Measurements from ENCODE around the gene PPP6R2. TPM values are rescaled to one million over a fixed set of nuclear protein-coding genes. Genes with fewer than 3 reads are reported as not detected.

Gene PPP6R2
- total RNA-seq, 1 experiment from 2014 or later, result 42.6 TPM

- Histone ChIP-seq H2BK12ac (ENCODE audit: insufficient read length, low read depth, low read length) (no peak overlapping the region), H3K23ac (ENCODE audit: insufficient read length, low read depth, low read length) (no peak overlapping the region), H3K4ac (ENCODE audit: low read depth, low read length) (no peak overlapping the region), H4K5ac (ENCODE audit: insufficient read length, low read depth, low read length) (no peak overlapping the region), H3K9ac (ENCODE audit: extremely low read depth, insufficient read length, low read length) (no peak overlapping the region), H2AFZ (ENCODE audit: low read length) (no peak overlapping the region), H4K91ac (ENCODE audit: insufficient read length, low read depth, low read length) (no peak overlapping the region), H3K27ac (ENCODE audit: insufficient read length, low read depth, low read length) (no peak overlapping the region), H3K27me3 (ENCODE audit: insufficient read depth, low read length) (no peaks in the 10 kb centered on the region), H3T11ph (ENCODE audit: low read length) (no peak overlapping the region), H2BK20ac (ENCODE audit: low read depth, low read length, poor library complexity, severe bottlenecking) (no peak overlapping the region), H3K23me2 (ENCODE audit: insufficient read length, low read depth, low read length, poor library complexity, severe bottlenecking) (no peaks in the 10 kb centered on the region), H4K20me1 (ENCODE audit: control insufficient read depth, insufficient read depth, insufficient read length) (no peaks in the 10 kb centered on the region), H2BK15ac (ENCODE audit: low read depth, low read length) (no peak overlapping the region), H3K18ac (ENCODE audit: insufficient read length, low read depth, low read length) (no peak overlapping the region), H2BK120ac (ENCODE audit: low read depth, low read length, poor library complexity, severe bottlenecking) (no peak overlapping the region), H3K4me1 (ENCODE audit: insufficient read depth, low read length) (no peaks in the 10 kb centered on the region), H2AK5ac (ENCODE audit: insufficient read length, low read length) (no peak overlapping the region), H3K4me2 (ENCODE audit: insufficient read depth, insufficient read length, low read length) (no peak overlapping the region), H2BK5ac (ENCODE audit: insufficient read length, low read length) (no peak overlapping the region), H4K8ac (replicated peaks; ENCODE audit: insufficient read length, low read depth, low read length) (no peak overlapping the region), H3K9me3 (ENCODE audit: control insufficient read depth, low read depth, low read length) (no peaks in the 10 kb centered on the region), H3K56ac (ENCODE audit: insufficient read length, low read depth, low read length) (no peak overlapping the region), H3K79me2 (ENCODE audit: insufficient read depth, low read length) (no peaks in the 10 kb centered on the region), H3K14ac (ENCODE audit: insufficient read depth, low read length) (no peak overlapping the region), H3K79me1 (ENCODE audit: insufficient read depth, low read depth, low read length, poor library complexity, severe bottlenecking) (no peaks in the 10 kb centered on the region)
- no peak for DNase-seq
- Mint-ChIP-seq H3K27ac (no peak overlapping the region), H3K27me3 (ENCODE audit: low read depth) (no peaks in the 10 kb centered on the region), H3K4me3 (no peak overlapping the region), H3K36me3 (ENCODE audit: insufficient read depth in 1 of 3, low read depth in 3 of 3) (peaks cover 32 to 79% (median 78%) of the 10 kb centered on the region in 3 experiments; a peak in 6 of 7 replicates), H3K9me3 (no peaks in the 10 kb centered on the region), H3K4me1 (no peaks in the 10 kb centered on the region)
- WGBS (ENCODE audit: extremely low coverage, insufficient read length, low lambda C conversion rate), result no CpG with 5 or more reads among the region's 12 CpGs
- TF ChIP-seq CTCF (conservative IDR thresholded peaks at IDR 0.05), result no peak
Measured at GRCh38 chr22:50420581-50420980, 77.5 kb downstream of the PPP6R2 start.

Measured in H9 (cell line).